ENCODE results near the gene MBOAT1.

- TF ChIP-seq EGR1 (IDR thresholded peaks at IDR 0.05) (no peak), EP300 (IDR thresholded peaks at IDR 0.05; ENCODE audit: borderline replicate concordance) (no peak), CREB1 (IDR thresholded peaks at IDR 0.05; ENCODE audit: low read depth) (no peak), YY1 (IDR thresholded peaks at IDR 0.05; ENCODE audit: low read depth) (no peak), ZBTB7A (IDR thresholded peaks at IDR 0.05; ENCODE audit: low read depth) (no peak), FOXM1 (IDR thresholded peaks at IDR 0.05; ENCODE audit: borderline replicate concordance, low read depth) (no peak), RAD21 (IDR thresholded peaks at IDR 0.05; ENCODE audit: low read depth) (no peak), TAF1 (IDR thresholded peaks at IDR 0.05; ENCODE audit: low read depth) (no peak), NFIC (IDR thresholded peaks at IDR 0.05) (no peak)
- TF ChIP-seq, protein P1, sequence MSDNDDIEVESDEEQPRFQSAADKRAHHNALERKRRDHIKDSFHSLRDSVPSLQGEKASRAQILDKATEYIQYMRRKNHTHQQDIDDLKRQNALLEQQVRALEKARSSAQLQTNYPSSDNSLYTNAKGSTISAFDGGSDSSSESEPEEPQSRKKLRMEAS (IDR thresholded peaks at IDR 0.05) = no peak
These were observed 5.2 kb downstream of the MBOAT1 start for GRCh38 chr6:20207088-20207418.
